ENCODE data around the gene TPPP.
"Not testable (repeated sequence)": the region's sequence is repeated elsewhere in the genome, so short reads cannot be mapped to it uniquely, and the experiment has no call there.

TPPP gene

DNA sequence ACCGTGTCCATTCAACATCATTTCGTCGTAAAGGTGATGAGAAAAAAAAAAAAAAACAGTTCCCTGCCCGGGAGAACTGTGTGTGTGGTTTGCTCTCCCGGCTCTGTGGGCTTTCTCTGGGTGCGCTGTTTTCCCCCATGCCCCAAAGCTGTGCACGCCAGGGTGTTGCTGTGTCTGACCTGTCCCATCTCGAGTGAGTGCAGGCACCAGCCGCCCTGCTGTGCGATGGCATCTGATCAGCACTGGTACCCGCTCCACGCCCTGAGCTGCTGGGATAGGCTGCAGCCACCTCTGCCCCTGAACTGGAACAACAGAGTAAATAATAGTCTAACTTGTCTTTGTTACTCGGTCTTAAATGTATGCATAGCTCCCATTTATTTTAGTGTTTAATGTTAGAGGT lies 47.7 kb downstream of the TPPP start:
- DNase-seq (ENCODE audit: low read depth), result no peak

- DNase-seq (ENCODE audit: low read depth), result no peak
Measured at GRCh38 chr5:644971-645370, 48.2 kb downstream of the TPPP start.

DNA sequence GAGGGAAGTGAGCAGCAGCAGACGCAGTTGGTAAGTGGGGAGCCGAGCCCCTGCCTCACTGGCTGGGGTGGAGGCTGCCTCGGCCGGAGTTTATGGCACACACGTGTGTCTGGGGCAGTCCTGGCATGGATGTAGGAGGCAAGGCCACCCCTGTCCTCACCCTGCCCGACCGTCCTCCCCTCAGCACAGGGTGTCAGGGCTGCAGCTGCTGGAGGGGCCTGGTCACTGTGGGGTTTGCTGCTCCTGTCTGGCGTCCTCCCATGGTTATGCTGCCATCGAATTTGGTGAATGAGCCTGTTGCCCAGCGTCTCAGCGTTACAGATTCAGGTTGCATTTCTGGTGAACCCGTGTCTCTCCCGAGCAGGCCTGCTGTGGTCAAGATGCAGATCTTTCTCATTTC lies 48.6 kb downstream of the TPPP start:
- DNase-seq (ENCODE audit: low read depth), result no peak

DNA sequence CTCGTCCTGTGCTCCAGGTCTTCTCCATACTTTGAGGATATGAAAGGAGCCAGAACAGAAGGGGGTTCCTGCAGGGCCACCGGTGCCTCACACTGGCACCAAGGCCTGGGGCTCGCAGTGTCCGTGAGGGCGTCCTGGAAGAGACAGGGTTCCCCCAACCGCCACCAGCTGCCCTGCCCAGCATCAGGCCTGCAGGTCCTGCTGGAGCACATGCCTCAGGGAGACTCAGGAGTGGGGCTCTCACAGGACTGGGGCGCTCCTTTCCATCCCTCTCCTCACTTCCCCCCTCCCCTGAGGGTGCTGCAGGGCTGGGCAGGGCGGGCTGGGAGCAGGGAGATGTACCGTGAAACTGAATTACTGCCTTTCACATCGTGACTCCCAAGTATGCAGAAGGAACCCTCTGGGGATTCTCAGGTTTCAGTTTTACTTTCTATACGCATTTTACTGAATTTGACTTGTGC lies 49.3 kb downstream of the TPPP start:
- DNase-seq (ENCODE audit: low read depth), result no peak

GRCh38 chr5:643351-643801 lies 49.8 kb downstream of the TPPP start:
- no peak for DNase-seq (ENCODE audit: low read depth)

DNA sequence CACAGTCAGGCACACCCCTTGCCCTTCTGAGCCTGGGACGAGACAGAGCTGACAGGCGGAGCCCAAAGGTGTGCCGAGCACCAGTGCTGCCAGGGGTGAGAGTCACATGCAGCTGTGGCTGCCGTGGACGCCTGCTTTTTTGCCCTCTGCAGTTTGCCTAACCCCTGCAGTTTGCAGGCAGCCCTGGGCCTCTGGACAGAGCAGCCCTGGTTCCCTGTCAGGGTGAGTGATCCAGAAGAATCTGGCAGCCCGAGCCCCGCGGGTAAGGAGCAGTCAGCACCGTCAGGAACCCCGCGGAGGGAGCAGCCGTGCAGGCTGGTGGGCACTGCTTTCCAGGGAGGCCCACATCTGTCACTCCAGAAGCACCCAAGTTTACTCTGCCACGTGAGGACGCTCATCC lies 50.7 kb downstream of the TPPP start:
- DNase-seq (ENCODE audit: low read depth), result no peak

- DNase-seq (ENCODE audit: low read depth), result no peak
Measured at GRCh38 chr5:641331-641765, 51.8 kb downstream of the TPPP start.

DNA sequence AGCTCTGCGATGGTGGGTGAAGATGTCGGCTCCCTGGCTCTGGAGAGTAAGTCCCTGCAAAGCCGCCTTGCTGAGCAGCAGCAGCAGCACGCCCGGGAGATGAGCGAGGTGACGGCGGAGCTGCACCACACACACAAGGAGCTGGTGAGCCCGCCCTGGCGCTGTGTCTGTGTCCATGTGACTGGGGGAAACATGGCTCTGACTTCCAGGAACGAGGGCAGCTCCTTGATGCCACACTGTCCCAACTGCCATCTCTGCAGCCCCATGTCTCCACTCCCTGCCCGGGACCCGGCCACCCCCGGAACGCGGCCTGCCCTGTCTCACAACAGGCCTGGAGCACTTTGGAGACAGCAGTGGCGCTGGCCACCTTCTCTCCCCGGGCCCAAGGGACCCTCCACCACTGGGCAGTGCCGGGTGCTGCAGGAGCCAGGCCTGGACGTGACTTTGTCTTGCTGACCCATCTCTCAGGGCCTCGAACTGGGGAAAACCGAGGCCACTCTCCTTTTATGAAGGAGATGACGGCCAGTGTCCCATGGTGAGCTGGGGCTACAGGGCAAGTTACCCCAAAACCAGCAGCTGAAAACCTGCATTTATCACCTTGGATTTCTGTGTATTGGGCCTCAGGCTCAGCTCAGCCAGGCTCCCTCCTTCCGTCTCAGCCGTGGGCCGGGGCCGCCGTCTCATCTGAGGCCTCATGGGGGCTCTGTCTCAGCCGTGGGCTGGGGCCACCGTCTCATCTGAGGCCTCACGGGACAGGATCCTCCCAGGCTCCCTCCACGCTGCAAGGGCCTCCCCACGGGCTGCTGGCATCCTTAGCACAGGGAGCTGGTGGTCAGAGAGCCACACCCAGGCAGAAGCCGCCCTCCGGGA lies 52.5 kb downstream of the TPPP start:
- DNase-seq (ENCODE audit: low read depth), result no peak

DNA sequence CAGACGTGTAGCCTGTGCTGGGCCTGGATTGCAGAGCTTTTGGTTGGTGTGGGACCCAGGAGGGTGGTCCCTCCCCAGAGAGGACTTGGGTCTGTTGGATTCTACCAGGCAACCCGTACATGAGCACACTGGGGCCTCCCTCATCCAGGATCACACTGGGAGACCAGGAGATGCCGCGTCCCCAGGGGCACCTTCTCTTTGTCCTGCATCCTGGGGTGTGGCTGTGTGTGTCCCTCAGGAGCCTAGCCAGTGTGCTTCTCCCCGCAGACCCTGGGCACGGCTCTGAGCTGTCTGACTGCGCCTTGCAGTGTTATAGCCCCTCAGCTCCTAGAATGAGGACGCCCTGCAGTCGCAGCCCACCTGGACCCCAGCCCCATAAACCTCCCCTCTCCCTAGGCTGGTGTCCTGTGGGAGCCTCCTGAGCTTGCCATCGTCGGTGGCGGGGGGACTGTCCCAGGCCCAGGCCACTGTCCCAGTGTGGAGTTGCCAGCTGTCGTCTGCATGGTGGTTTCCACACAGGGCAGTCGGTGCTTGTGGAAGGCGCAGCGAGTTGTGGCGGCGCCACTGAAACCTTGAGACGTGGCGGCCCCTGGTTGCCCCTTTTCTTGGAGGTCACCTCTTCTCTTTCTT lies 53.5 kb downstream of the TPPP start:
- DNase-seq (ENCODE audit: low read depth), result no peak

DNA sequence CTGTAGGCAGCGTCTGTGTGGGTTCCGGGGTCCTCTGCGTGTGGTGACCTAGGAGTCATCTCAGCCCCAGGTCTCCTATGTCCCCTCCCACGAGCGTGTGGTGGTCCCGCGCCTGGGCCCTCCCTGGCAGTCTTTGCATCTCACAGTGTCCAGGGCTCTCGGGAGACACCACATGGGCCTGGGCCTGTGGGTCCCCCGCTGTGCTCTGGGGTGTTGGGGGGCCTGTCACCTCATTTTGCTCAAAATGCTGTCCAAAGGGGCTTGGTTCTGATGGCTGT lies 54.0 kb downstream of the TPPP start:
- no peak for DNase-seq (ENCODE audit: low read depth)

DNA sequence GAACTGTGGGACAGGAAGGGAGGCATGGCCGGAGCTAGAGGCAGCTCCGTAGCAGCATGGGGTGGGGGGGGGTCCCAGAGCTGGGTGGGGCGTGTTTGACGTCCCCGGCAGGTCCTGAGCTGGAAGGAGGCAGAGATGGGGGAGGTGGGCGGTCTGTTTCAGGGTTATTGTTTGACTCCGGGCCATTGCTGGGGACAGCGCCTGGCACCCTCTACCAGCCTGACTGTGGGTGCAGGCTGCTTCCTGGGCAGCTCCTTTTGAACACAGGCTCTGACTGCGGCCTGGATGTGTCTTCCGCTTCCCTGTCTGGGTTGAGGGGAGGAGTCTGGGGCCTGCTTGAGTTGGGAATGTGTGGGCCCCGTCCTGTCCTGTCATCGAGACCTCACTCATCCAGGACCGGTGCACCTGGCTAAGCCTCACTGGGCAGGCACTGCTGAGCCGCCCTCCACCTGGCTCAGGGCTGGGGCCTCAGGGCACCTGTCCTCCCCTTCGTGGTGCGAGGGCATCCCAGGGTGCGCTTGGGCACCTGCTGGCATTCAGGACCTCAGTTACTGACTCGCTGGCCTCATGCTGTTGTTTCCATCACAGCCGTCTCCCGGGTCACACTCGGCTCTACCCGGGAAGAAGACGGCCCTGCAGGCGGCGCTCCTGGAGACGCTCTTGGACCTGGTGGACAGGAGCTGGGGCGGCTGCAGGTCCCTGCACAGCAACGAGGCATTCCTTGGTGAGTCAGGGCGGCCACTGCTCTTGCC lies 54.5 kb downstream of the TPPP start:
- DNase-seq (ENCODE audit: low read depth), result no peak

DNA sequence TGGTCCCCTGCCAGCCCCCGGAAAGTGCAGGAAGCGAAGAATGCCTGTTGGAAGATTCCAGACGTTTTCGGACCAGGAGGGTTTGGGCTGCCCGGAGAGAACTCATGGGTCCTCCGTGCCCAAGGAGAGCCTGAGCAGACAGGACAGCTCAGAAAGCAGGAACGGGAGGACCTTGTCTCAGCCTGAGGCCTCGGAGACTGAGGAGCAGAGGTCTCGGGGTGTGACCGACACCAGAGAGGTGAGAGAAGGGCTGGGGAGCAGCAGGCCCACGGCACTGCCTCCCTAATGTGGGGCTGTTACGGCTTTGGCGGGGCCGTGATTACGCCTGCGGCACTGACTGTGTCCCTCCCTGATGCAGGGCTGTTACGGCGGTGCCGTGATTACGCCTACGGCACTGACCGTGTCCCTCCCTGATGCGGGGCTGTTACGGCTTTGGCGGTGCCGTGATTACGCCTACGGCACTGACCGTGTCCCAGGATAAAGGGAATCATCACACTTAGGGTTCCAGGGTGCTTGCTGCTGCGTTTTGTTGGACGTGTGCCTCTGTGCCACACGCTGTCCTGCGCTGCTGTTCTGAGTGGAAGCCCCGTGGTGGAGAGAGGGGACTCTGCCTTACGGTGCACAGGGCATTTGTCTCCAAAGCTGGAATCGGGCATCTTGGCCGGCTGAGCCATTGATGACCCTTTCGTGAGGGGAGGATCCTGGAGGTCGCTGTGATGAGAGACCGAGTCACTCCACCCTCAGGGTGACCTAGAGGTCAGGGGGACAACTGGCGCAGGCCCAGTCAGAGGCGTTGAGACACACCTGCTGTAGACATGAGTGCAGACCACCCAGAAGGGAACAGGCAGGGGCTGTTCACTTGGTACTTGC lies 55.3 kb downstream of the TPPP start:
- no peak for DNase-seq (ENCODE audit: low read depth)

GRCh38 chr5:636951-637350 lies 56.2 kb downstream of the TPPP start:
- DNase-seq (ENCODE audit: low read depth), result no peak

GRCh38 chr5:635306-636055 lies 57.7 kb downstream of the TPPP start:
- no peak for DNase-seq (ENCODE audit: low read depth)

GRCh38 chr5:634191-634590 lies 59.0 kb downstream of the TPPP start:
- no peak for DNase-seq (ENCODE audit: low read depth)

- no peak for DNase-seq (ENCODE audit: low read depth)
Measured at GRCh38 chr5:633501-633955, 59.6 kb downstream of the TPPP start.

DNA sequence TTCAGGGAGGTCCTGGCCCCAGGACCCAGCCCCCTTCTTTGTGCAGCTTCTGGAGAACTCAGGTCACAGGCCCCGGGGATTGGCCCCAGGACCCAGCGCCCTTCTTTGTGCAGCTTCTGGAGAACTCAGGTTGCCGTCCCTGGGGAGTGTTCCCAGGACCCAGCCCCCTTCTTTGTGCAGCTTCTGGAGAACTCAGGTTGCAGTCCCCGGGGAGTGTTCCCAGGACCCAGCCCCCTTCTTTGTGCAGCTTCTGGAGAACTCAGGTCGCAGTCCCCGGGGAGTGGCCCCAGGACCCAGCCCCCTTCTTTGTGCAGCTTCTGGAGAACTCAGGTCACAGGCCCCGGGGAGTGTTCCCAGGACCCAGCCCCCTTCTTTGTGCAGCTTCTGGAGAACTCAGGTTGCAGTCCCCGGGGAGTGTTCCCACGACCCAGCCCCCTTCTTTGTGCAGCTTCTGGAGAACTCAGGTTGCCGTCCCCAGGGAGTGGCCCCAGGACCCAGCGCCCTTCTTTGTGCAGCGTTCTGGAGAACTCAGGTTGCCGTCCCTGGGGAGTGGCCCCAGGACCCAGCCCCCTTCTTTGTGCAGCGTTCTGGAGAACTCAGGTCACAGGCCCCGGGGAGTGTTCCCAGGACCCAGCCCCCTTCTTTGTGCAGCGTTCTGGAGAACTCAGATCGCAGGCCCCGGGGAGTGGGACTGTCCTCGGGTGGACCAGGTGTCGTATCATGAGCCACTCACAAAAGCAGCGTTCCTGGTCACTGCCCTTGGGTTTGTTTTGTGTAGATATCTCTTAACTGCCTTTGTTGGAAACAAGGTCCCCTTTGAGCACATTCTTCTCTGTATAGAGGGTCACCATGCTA lies 64.6 kb downstream of the TPPP start:
- DNase-seq (ENCODE audit: low read depth), result not testable (repeated sequence)

GRCh38 chr5:627840-628239 lies 65.3 kb downstream of the TPPP start:
- no peak for DNase-seq (ENCODE audit: low read depth)

- DNase-seq (ENCODE audit: low read depth), result no peak
Measured at GRCh38 chr5:626850-627249, 66.3 kb downstream of the TPPP start.

- no peak for DNase-seq (ENCODE audit: low read depth)
Measured at GRCh38 chr5:625516-625915, 67.6 kb downstream of the TPPP start.
